Activated CD8-positive, alpha-beta memory T cell treated with anti-CD3 and anti-CD28 coated beads for 48 hours (primary cell): ENCODE measurements around the gene ASB6.
"Not testable (repeated sequence)": the region's sequence is repeated elsewhere in the genome, so short reads cannot be mapped to it uniquely, and the experiment has no call there.

Experiments used
- DNase-seq, 3 experiments: peaks; one replicate each; pipeline ENCODE4 v3.0.0-alpha.2; 2020; ENCODE audit warnings: low read depth in 2 of 3, low spot score in 2 of 3

Gene ASB6

DNA sequence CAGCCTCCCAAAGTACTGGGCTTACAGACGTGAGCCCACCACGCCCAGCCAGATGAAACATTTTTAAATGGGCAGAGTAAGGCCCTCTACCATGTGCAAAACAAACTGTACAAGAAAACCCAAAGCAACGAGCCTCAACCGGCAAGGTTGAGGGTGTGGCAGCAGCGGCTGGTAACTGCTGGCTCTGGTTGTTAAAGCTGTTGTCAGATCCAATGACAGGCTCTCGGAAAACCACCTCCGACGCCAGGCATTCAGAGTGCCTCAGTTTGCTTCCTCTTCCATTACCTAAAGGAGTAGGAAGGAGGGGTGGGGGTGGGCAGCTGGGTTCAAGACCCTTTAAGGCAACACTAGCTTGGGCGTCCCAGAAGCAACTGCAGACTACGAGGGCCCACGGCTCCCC lies 2.4 kb upstream of the ASB6 start:
- DNase-seq = no peak

DNA sequence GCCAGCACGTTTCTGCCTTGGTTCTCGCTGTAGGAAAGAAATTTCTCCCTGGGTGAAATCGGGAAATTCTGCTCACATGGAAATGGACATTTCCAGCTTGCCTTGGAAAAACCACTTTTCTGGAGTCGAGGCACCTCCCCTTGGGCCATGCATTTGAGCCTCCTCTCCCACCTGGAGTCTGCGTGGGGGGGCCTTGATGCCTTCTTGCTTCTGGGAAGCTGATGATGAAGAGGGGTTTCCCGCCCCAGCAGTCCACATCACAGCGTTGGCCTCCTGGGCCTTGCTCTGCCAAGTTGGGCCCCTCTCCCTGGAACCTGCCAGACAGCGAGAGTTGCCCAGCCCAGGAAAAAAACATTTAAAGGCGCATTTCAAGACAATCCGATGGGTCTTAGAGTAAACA lies 1.8 kb upstream of the ASB6 start:
- DNase-seq = no peak

GRCh38 chr9:129640871-129641749 lies 841 bp downstream of the ASB6 start:
- DNase-seq = no peak

GRCh38 chr9:129640086-129640870 lies 1.7 kb downstream of the ASB6 start:
- DNase-seq = no peak

GRCh38 chr9:129639756-129640085 lies 2.2 kb downstream of the ASB6 start:
- DNase-seq = no peak

- no peak for DNase-seq
Observed at GRCh38 chr9:129639034-129639630, 2.8 kb downstream of the ASB6 start.

DNA sequence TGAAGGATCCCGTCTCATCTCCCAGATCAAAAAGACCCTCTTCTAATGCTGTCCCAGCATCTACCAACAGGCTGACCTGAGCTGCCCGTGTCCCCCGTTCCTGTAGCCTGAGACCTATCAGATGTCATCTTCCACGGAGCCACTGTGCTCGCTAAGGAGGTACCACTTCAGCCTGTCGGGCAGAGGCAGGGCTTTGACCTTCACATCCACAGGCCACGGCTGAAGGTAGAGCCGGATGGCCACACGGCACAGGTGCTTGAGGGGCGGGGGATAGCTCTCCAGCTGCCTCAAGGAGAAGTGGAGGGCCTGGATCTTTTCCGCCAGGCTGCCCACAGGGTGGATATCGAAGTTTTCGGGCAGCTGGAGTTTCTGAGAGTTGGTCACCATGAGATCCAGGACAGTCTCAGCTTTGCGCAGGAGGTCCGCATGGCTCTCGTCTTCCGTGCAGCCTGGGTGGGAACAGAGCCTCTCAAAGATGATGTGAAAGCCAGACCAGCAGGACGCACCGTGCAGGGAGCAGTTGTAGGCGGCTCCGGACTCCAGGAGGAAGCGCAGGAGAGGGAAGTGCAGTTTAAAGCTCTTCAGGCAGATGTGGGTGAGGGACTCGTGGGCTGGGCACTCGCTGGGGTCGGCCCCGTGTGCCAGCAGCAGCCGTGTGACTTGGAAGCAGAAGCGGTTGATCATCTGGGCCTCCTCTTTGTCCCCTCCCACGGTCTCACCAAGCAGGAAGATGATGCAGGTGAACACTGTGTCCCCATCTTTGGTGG lies 4.1 kb downstream of the ASB6 start:
- DNase-seq = no peak

DNA sequence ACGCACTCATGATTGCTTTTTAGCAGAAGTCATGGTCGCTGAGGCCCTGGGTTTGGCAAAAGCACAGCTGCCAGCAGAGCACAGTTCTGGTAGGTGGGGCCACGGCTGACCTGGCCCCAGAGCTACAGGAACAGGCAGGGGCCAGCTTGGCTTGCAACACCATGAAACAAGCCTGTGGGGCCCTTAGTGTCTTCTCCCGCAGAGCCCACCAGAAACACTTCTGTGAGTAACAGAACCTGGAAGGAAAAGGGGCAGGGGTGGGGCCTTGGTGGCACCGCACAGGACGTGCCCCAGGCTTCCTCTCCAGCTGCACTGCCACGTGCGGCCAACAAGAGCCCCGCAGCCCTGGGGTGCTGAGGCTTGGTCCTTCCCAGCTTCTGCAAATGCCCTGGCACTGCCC lies 4.8 kb downstream of the ASB6 start:
- no peak for DNase-seq

DNA sequence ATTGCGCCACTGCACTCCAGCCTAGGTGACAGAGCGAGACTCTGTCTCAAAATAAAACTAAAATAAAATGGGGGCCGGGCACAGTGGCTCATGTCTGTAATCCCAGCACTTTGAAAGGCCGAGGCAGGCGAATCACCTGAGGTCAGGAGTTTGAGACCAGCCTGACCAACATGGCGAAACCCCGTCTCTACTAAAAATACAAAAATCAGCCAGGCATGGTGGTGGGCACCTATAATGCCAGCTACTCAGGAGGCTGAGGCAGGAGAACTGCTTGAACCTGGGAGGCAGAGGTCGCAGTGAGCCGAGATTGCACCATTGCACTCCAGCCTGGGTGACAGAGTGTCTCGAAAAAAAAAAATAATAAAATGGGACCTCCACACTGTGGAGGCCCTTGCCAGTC lies 5.6 kb downstream of the ASB6 start:
- not testable (repeated sequence) for DNase-seq

DNA sequence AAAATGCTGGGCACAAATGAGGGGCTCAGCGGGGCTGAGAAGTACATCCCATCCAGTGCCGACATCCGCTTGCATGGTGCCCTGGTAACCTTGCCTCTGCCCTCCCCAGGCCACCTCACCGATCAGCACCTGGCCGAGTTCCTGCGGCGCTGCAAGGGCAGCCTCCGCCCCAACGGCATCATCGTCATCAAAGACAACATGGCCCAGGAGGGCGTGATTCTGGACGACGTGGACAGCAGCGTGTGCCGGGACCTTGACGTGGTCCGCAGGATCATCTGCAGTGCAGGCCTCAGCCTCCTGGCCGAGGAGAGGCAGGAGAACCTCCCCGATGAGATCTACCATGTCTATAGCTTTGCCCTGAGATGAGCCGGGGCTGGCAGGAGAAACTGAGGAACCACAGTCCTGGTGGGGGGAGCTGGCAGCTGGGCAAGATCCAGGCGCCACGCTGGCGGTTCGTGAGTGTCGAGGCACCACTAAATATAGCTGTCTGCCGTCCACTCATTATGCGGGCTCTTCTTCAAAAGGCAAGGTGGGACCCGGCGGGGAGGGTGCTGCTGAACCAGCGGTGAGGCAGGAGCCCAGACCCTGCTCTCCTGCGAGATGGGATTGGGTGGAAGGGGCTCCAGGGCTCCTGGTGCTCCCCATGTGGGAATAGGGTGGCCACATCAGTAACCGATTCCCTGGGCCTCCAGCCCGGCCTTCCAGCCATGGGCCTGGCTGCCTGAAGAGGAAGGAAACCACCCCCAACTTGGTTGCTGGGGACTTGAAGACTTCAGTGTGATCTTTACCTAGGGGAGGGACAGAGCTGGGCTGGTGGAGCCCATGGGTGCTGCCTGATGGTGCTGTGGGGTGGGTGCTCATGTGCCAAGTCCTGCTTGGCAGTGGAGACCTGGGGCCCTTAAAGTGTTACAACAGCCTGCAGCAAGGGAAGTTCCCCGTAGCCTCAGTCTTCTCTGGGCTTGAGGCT lies 6.6 kb downstream of the ASB6 start:
- DNase-seq = no peak

GRCh38 chr9:129633848-129634247 lies 8.1 kb downstream of the ASB6 start:
- no peak for DNase-seq

DNA sequence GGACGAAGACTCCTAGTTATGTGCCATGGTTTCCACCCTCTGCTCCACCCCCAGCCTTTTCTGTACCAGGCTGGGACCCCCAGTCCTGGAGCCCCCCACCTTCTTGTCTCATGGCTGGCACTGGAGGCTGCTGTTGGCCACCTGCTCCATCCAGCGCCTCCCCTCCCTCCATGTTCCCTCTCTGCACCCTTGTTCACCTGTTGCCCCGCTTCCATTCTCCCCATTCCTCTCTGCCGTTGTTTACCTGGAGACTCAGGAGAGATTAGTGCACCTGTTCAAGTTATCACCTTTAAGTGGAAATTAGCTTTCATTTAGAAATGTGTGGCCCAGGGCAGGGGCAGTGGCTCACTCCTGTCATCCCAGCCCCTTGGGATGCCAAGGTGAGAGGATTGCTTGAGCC lies 8.7 kb downstream of the ASB6 start:
- DNase-seq = no peak

GRCh38 chr9:129632460-129632859 lies 9.5 kb downstream of the ASB6 start:
- no peak for DNase-seq

DNA sequence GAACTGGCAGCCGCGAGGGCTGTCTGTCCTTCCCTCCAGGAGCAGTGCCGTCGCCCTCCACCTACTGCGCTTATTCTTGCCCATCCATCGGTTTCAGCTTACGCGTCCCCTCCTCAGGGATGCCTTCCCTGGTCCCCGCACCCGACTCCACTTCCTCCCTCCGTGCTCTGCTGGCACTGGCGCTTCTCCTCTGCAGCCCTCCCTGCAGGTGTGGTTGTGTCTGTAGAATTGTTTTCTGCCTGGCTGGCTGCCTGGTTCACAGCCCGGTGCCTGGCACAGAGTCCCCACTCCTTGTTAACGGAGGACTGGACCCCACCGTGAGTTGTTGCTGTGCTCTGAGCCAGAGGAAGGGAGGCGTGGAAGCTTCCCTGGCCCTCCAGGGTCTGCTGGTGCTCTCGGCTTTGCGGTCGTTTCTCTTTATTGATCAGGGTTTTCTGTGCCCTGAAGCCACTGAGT lies 10.2 kb downstream of the ASB6 start:
- no peak for DNase-seq

GRCh38 chr9:129630967-129631673 lies 10.8 kb downstream of the ASB6 start:
- no peak for DNase-seq

DNA sequence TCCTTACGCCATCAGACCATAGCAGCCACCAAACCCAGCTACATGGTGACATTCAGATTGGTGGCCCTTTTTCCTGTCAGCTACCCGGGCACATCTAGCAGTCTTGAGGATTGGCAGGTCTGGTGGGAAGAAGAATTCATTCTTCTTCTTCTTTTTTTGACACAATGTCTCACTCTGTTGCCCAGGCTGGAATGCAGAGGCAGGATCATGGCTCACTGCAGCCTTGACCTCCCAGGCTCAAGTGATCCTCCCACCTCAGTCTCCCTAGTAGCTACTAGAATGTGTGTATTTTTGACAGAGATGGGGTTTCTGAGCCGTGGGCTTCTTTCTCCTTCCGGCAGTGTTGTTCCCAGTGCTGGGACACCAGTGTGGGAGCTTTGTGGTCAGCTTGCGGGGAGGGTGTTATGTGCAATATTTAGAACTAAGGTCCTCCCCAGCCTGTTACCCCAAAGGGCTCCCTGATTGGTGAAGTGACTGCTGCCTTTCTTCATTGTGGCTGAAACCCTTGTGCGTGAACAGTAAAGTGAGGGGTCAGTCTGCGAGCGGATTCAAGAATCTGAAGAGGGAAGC lies 12.6 kb downstream of the ASB6 start:
- DNase-seq = no peak

DNA sequence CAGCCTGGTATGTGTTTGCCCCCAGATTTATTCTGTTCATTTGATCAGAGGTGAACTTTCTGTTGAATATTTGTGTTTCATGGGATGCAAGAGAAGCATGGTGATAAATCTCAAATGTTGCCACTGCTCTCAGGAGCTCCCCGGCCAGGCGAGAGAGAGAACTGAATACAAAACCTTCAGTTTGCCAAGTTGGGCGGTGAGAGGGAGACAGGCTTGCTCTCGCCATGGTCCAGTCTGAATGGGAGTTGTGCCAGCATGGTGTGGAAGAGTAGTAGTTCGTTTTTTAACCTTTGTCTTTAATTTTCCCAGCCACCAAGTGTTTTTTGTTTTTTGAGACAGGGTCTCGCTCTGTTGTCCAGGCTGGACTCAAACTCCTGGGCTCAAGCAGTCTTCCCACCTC lies 13.2 kb downstream of the ASB6 start:
- DNase-seq = no peak

DNA sequence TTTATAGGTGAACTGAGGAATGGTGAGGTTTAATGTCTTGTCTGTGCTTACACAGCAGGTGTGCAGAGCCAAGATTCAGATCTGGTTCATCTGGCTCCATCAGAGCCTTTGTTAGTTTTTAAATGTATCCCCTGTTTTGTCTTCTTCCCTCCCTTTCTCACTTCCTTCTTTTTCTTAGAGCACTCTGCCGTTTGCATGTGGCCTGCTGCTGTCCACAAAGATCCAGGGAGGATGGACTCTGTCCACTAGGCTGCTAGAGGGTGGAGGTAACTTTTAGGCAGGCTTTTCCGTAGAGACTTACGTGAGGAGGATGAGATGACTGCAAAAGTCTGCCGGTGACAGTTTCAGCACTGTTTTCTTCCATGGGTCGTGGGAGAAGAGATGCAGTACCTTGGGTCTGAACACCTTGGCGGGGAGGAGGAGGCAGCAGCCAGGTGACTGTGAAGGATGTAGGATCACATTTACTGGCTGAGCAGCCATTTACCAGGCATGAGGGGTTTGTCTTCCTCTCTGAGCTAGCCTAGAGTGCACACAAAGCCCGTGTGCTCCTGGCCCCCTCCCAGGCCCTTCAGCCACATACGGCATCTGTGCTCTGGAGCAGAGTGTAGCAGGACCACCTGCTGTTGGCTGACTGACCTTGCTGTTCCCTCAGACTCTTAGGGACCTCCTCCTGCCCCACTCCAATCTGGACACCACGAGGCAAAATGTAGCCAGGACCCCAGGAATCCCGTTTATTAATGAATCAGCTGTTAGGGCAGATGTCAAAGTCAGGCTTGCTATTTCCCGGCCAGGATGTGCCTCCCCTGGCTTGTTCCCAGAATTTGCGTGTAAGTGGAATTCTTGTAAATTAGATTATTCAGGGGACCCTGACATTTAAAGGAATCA lies 14.2 kb downstream of the ASB6 start:
- DNase-seq = no peak
